Medulla oblongata (tissue), 1 donor: ENCODE measurements around the gene KRTAP4-9.
A peak's percentile ranks its signal among the peaks of the same experiment; 100 is the strongest.
"Not testable (repeated sequence)": the region's sequence is repeated elsewhere in the genome, so short reads cannot be mapped to it uniquely, and the experiment has no call there.

ENCODE experiments used
- DNase-seq: peaks from one replicate; pipeline ENCODE4 v3.0.0-alpha.2; 2015; ENCODE audit errors: extremely low spot score

The KRTAP4-9 gene

DNA sequence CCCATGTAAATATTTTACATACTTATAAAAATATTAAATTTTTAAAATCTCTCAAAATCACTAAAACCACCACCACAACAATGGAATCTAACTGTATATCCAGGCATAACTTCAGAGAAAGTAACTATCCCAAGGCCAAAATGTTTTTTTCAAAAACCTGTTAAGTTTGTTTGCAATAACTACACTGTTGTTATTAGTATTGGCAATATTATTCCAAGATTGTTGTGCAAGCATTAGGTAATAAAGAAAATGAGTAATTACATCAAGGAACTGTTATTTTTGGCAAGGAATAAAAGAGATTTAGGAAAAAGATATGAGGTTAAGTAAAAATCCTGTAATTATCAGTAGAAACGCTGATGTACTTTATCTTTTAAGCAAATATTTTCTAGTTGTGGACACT lies 22.2 kb downstream of the KRTAP4-9 start:
- DNase-seq, result no peak

DNA sequence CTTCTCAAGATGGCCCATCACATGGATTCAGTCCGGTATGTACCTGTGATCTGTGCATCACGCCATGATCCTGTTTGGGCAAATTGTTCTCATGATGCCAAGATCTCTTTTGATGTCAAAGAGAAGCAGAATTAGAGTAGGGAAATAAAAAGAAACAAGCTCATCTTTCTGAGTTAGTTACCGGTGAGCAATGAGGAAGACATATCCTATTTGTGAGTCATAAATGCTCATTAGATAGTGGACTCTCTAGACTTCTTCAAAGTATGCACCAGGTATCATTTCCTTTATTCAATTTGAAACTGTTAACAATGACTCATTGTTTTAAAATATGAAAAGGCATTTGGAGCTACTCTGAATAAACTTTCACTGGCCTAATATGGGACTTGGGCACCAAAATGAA lies 26.8 kb downstream of the KRTAP4-9 start:
- DNase-seq, result no peak

DNA sequence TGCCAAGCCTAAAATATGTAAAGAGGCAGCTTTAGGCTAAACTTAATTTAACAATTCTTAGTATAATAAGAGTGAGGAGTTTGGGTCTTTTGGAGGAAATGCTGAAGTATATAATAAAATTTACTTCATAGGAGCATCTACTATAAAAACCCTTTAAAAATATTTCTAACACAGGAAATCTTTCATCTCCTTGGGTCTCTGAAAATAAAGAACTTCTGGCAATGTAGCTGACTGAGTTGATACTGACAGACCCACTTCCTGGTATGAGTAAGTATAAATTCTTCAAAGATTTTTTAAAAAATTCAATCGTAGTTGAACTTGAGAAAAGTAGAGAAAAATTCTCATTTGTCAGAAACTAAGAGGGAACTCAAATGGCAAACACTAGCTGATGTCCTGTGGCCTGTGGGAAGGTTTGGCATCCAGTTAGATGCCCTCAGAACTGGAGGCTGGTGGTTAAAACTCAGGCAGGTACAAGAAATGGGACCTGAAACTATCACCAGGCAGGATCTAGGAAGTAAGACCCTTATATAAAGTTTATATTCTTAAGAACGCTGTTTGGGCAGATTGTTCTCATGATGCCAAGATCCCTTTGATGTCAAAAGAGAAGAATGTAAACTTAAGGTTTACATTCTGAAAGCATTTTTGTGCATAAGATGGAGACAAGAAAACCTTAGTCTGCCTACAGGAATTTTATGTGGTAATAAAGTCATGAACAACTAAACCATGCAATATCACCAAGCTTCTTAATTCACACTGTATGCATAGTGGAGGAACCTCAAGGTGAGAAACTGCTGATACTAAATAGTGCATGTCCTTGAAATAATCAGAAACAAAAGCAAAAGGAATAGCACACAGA lies 28.9 kb downstream of the KRTAP4-9 start:
- no peak for DNase-seq

DNA sequence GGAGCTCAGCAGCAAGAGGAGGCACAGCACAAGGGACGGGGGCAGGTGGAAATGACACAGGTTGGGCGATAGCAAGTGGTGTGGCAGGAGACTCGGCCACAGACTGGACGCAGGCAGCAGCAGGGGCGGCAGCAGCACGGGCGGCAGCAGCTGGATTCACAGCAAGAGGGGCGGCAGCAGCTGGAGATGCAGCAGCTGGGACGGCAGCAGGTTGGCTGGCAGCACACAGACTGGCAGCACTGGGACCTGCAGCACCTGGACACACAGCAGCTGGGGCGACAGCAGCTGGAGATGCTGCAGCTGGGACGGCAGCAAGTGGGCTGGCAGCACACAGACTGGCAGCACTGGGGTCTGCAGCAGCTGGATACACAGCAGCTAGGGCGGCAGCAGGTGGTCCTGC lies 34.7 kb downstream of the KRTAP4-9 start:
- DNase-seq, result not testable (repeated sequence)

DNA sequence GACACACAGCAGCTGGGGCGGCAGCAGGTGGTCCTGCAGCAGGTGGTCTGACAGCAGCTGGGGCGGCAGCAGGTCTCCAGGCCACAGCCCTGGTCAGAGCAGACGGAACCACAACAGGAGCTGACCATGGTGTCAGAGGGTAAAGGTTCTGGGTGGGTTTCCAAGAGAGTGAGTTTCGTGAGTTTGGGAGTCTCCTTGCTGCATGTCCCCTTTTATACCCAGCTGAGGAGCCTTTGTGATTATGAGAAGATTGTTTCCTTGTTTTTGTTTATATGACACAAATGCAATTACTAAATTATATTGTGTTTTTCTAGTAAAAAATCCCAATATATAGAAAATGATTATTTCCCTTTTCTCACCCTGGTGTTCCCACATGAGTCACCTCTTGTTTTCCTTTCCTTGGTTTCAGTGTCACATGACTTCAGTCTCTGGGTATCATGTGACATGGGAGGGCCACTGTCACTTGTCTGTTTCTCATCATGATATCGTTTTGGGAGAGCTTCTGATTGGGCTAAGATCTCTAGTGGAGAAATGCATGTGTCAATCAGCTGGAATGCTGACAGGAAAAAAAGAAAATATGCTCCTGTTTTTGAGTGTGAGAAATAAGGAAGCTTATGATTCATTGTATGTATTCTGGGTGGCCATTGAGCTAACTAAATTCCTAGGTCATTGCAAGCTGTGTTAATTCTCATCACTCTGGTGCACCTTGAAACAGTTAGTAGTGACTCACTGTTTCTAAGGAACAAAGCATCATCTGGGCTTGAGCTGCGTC lies 35.4 kb downstream of the KRTAP4-9 start, which contains the start of gene KRTAP4-6:
Gene KRTAP4-6 (minus strand): TSS at position 185 of the 772 bp plus-strand sequence. CDS start 57 bp downstream, at position 128.
- DNase-seq, result no peak

DNA sequence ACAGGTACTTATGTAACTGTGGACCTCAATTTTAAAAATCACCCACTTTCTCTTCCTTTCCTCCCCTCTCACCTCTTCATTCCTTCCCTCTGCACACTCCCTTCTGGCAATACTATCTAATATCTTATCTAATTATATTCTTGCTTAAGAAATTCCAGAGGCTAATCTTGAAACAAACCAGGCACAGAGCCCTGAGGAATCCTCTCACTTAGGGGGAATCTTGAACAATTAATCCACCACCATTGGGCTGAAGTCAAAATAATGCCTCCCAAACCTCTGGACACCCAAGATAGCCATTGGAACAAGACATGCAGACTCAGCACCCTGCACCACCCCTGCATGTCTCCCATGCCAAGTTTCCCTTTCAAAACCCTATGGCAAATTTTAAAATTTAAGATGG lies 36.2 kb downstream of the KRTAP4-9 start:
- DNase-seq, result no peak

DNA sequence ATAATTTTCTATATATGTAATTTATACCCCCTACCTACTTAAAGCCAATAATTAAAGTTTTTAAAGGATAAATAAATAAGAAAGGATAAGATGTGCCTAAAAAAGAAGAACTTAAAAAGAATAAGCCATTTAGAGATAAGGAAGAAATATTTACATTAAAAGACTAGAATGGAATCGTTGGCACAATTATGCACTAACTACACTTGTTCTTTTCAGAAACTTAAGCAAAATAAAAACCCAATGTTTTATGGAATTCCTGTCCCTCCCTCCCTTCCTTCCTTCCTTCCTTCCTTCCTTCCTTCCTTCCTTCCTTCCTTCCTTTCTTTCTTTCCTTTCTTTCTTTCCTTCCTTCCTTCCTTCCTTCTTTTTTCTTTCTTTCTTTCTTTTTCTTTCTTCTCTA lies 39.7 kb downstream of the KRTAP4-9 start:
- DNase-seq, result no peak

DNA sequence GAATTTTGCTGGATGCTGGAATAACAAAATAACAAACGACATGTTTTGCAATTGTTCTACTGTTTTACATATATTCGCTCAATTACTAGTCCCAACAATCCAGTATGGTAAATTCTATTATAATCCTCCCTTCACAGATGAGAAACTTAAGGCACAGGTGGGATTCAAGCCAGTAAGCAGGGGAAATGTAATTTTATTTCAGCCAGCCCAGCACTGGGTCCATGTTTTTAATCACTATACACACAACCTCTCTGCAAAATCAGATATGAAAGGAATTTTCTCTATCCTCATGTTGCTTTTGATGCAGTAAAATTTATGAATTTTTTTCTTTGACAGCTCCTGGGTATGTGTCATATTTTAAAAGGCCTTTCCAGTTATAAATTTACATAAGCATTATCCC lies 40.1 kb downstream of the KRTAP4-9 start:
- no peak for DNase-seq

DNA sequence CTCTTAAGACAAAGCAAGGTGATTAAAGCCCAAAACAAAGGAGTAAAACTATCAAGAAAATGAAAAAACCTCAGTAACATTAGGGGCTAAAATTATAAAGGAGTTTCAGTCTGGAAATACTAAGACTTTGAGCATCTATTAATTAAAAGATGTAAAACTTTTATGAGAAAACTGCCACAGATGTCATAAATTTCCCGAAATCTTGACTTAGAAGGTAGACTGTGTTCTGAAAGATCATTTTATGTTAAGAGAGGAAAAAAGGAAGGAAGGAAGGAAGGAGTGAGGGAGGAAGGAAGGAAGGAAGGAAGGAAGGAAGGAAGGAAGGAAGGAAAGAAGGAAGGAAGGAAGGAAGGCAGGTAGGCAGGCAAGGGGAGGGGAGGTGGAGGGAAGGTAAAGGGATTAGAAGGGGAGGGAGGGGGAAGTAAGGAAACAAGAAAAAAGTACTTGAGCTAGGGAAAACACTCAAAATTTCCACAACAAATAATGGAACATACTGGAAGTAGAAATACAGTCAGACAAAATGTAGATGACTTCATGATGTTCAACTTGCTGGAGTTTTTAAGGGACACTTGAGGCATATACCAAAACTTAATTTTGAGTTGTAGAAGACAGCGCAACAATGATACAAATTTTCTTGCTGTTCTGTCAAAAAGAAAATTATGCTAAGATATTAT lies 42.5 kb downstream of the KRTAP4-9 start:
- DNase-seq, result no peak

DNA sequence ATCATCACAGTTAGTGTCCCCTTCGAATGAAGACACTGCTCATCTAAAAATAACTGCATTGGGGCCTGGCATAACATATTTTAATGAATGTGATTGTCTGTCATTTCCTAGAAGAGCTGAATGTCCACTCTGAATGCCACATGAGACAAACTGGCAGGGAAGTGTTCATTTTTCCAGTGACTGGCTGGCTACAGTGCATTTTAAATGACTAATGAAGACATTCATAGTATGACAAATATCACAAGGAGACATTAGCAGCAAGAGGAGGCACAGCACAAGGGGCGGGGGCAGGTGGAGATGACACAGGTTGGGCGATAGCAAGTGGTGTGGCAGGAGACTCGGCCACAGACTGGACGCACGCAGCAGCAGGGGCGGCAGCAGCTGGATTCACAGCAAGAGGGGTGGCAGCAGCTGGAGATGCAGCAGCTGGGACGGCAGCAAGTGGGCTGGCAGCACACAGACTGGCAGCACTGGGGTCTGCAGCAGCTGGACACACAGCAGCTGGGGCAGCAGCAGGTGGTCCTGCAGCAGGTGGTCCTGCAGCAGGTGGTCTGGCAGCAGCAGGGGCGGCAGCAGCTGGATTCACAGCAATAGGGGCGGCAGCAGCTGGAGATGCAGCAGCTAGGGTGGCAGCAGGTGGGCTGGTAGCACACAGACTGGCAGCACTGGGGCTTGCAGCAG lies 43.9 kb downstream of the KRTAP4-9 start:
- DNase-seq, result not testable (repeated sequence)

DNA sequence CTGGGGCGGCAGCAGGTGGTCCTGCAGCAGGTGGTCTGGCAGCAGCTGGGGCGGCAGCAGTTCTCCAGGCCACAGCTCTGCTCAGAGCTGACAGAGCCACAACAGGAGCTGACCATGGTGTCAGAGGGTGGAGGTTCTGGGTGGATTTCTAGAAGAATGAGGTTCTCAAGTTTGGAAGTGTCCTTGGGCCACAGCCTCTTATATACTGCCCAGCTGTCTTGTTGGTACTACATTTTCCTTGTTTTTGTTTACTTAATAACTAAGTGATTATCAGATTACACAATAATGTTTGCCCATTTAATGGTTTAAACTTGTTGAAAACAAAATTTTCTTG lies 44.4 kb downstream of the KRTAP4-9 start, which contains the start of gene KRTAP4-5:
Gene KRTAP4-5 (minus strand): TSS at position 174 of the 334 bp plus-strand sequence. CDS start 58 bp downstream, at position 116.
- DNase-seq, result no peak

DNA sequence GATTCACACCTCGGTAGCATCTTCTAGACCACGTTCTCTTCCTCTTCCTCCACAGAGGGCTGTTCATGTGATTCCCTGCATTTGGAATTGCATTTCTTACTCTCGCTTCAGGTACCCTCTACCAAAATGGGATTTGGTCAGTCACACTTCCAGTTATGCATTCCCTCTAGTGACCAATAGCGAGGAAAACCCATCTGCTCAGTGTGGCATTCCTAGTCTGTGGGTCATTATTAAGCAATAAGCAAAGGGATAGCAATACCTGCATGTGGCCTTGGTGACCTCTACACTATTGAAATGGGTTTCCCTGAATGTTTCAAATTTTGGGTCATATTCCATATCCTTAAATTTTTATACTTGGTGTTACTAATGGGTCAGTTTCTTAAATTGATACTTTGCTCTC lies 44.8 kb downstream of the KRTAP4-9 start:
- DNase-seq, result no peak

DNA sequence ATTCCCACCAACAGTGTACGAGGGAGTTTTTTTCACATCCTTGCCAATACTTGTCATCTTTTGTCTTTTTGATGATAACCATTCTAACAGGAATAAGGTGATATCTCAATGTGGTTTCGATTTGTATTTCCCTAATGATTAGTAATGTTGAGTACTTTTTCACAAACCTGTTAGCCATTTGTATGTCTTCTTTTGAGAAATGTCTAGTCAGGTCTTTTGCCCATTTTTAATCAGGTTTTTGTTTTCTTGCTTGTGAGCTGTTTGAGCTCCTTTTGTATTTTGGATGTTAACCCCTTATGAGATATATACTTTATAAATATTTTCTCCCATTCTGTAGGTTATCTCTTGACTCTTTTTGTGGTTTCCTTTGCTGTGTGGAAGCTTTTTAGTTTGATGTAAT lies 46.3 kb downstream of the KRTAP4-9 start:
- no peak for DNase-seq

DNA sequence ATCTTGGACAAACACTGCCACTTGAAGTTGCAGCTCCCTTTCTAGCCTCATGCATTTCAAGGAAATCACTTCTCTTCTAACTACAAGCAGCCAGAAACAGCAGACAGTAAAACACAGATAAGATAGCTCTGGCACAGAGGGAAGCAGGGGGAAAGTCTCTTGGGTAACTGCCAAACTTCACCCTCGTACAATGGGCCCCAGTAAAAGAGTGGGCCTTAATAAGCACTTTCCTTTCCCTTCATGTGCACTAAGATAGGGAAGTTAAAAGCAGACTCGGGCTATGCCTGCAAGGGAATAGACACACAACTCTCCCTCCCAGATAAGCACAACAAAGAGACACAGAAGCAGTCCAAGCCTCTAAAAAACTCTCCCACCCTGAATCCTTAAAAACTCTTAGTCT lies 48.7 kb downstream of the KRTAP4-9 start:
- peak; percentile 62 for DNase-seq
